HepG2 (cell line): ENCODE measurements around the gene SEPTIN5. TPM values are rescaled to one million over a fixed set of nuclear protein-coding genes. Genes with fewer than 3 reads are reported as not detected.

Source experiments
- ATAC-seq: fragments of 200-7000 bp; cut with Tn5 transposase; 3 replicates; pipeline ENCODE4 v1.9.1; 2020; ENCODE audit warnings: mild to moderate bottlenecking, moderate library complexity
- BruUV-seq: library from RNA; stranded (reverse); fragments of 400-500 nt; replicated peaks from 2 replicates; lab custom pipeline; 2021; lab: Mats Ljungman, UMichigan
- CTCF ChIA-PET: fragments of 300-600 bp; formaldehyde crosslinking; extraction: SDS; loops from one replicate; lab custom pipeline; 2021; ENCODE audit warnings: low total read pairs, inconsistent platforms, low intra/inter-chr PET ratio; lab: Yijun Ruan, JAX
- POLR2A ChIA-PET: fragments of 350-600 bp; sonication (Branson Sonifier 250); formaldehyde crosslinking; loops from one replicate; lab custom pipeline; 2020; ENCODE audit warnings: antibody characterized with exemption, inconsistent platforms; lab: Yijun Ruan, JAX
- DNase-seq: peaks from one replicate; pipeline ENCODE4 v3.0.0-alpha.2; 2015; ENCODE audit warnings: low spot score
- FAIRE-seq: peaks from 3 replicates; lab custom pipeline; 2011; peaks lifted over from hg19 to GRCh38; lab: Jason Lieb, UNC
- H2AFZ ChIP-seq: one replicate; pipeline ENCODE4 v1.6.1; 2011; ENCODE audit warnings: low read length, inconsistent platforms
- H3K27ac ChIP-seq: fragments of 300-600 bp; 3 replicates; pipeline ENCODE4 v1.8.0; 2011; ENCODE audit warnings: mixed run types, mild to moderate bottlenecking, mixed read lengths, low read length, inconsistent platforms; ENCODE audit not compliant: insufficient read depth; ENCODE audit errors: extremely low read length
- H3K27me3 ChIP-seq, 2 experiments: fragments of 200-600 bp in 1 of 2; 2 replicates in 1 of 2; 3 replicates in 1 of 2; pipeline versions ENCODE4 v1.6.0 to v1.8.0; 2011; ENCODE audit warnings: low read length in 2 of 2, mild to moderate bottlenecking in 2 of 2, moderate library complexity in 2 of 2, inconsistent platforms in 1 of 2; ENCODE audit not compliant: insufficient read depth in 2 of 2, control insufficient read depth in 1 of 2
- H3K36me3 ChIP-seq, 2 experiments: fragments of 200-600 bp in 1 of 2; replicated peaks in 1 of 2; 2 replicates in 1 of 2; 3 replicates in 1 of 2; pipeline versions ENCODE4 v1.5.1 to v1.8.0; 2011; ENCODE audit warnings: low read length in 2 of 2, inconsistent platforms in 1 of 2; ENCODE audit not compliant: insufficient read depth in 2 of 2, control insufficient read depth in 1 of 2
- H3K4me1 ChIP-seq: 2 replicates; pipeline ENCODE4 v1.5.1; 2012; ENCODE audit warnings: low read length, inconsistent platforms; ENCODE audit not compliant: insufficient read depth
- H3K4me2 ChIP-seq: 2 replicates; pipeline ENCODE4 v1.6.0; 2011; ENCODE audit warnings: low read depth, low read length, inconsistent platforms
- H3K4me3 ChIP-seq, 3 experiments: fragments of 200-600 bp in 1 of 3; sonication (generic), shearing (Covaris generic) in 1 of 3; replicated peaks in 1 of 3; 2 replicates each; pipeline ENCODE4 v1.5.1; 2011 to 2016; ENCODE audit warnings: low read length in 3 of 3, inconsistent platforms in 2 of 3, low read depth in 2 of 3, mild to moderate bottlenecking in 2 of 3, control low read depth in 1 of 3, mixed read lengths in 1 of 3; ENCODE audit not compliant: insufficient read depth in 1 of 3
- H3K79me2 ChIP-seq: one replicate; pipeline ENCODE4 v1.6.1; 2011; ENCODE audit warnings: low read length, inconsistent platforms; ENCODE audit not compliant: insufficient read depth
- H3K9ac ChIP-seq: 2 replicates; pipeline ENCODE4 v1.6.0; 2011; ENCODE audit warnings: mild to moderate bottlenecking, low read depth, low read length, inconsistent platforms; ENCODE audit not compliant: insufficient read depth
- H3K9me3 ChIP-seq: 2 replicates; pipeline ENCODE4 v1.5.1; 2012; ENCODE audit warnings: mild to moderate bottlenecking, low read length
- H4K20me1 ChIP-seq: 2 replicates; pipeline ENCODE4 v1.6.0; 2011; ENCODE audit warnings: inconsistent platforms, mild to moderate bottlenecking, low read length, moderate library complexity; ENCODE audit not compliant: insufficient read depth
- ARNT ChIP-seq: fragments of 450-650 bp; IDR thresholded peaks from 2 replicates; pipeline ENCODE4 v1.6.1; 2017
- DNMT3B ChIP-seq: conservative IDR thresholded peaks from 2 replicates; pipeline ENCODE4 v1.6.1; 2016; ENCODE audit warnings: missing biosample characterization, control low read depth
- JUND ChIP-seq: sonication (generic); formaldehyde crosslinking; IDR thresholded peaks from 2 replicates; pipeline ENCODE4 v1.8.0; 2022; ENCODE audit warnings: mild to moderate bottlenecking, missing genetic modification reagents
- KAT2B ChIP-seq: fragments of 150-350 bp; IDR thresholded peaks from 2 replicates; pipeline ENCODE4 v1.6.1; 2014; ENCODE audit warnings: low read depth, low read length, borderline replicate concordance
- MAZ ChIP-seq, 2 experiments: sonication (generic) in 1 of 2; formaldehyde crosslinking in 1 of 2; IDR thresholded peaks; 2 replicates each; pipeline versions ENCODE4 v1.5.0 to v1.6.1; 2012 to 2020; ENCODE audit warnings: low read depth in 2 of 2, mild to moderate bottlenecking in 2 of 2, borderline replicate concordance in 1 of 2, improper control_type of control experiment in 1 of 2, low read length in 1 of 2, missing genetic modification reagents in 1 of 2, moderate library complexity in 1 of 2
- PAWR ChIP-seq: sonication (generic); formaldehyde crosslinking; IDR thresholded peaks from 2 replicates; pipeline ENCODE4 v1.4.0; 2020; ENCODE audit warnings: missing genetic modification reagents, mild to moderate bottlenecking, borderline replicate concordance
- REL ChIP-seq: sonication (generic); formaldehyde crosslinking; conservative IDR thresholded peaks from 2 replicates; pipeline ENCODE4 v1.8.0; 2022; ENCODE audit warnings: mild to moderate bottlenecking, missing genetic modification reagents, moderate library complexity
- SOX5 ChIP-seq: IDR thresholded peaks from 2 replicates; pipeline ENCODE4 v1.6.1; 2016; ENCODE audit warnings: borderline replicate concordance
- U2AF2 ChIP-seq: fragments of 200-400 bp; formaldehyde crosslinking; IDR thresholded peaks from 2 replicates; pipeline ENCODE4 v1.6.1; 2017; ENCODE audit warnings: low read depth, mild to moderate bottlenecking, low read length
- ZNF747 ChIP-seq: sonication (generic); formaldehyde crosslinking; IDR thresholded peaks from 2 replicates; pipeline ENCODE4 v1.8.1; 2023; ENCODE audit warnings: missing genetic modification reagents, mild to moderate bottlenecking, borderline replicate concordance
- ZNF768 ChIP-seq: sonication (generic); formaldehyde crosslinking; IDR thresholded peaks from 2 replicates; pipeline ENCODE4 v1.4.0; 2020; ENCODE audit warnings: missing genetic modification reagents
- WGBS: methylation state at CpG from one replicate; pipeline ENCODE4 v1.1.6; 2017; ENCODE audit warnings: low lambda C conversion rate; 5-methylcytosine and 5-hydroxymethylcytosine counted together
- in situ Hi-C: cut with HindIII; loops from 2 replicates; pipeline ENCODE4 v1.10.0; 2017; ENCODE audit warnings: low pct_unique_long_range_greater_than_20kb; ENCODE audit not compliant: extremely low pct_ligation_motif_present
- intact Hi-C: fragments of 100-400 bp; cut with micrococcal nuclease; formaldehyde crosslinking; loops from one replicate; pipeline ENCODE4 v1.10.0; 2022; ENCODE audit not compliant: unreplicated experiment
- polyA plus RNA-seq, 8 experiments: library from polyadenylated mRNA; depleted of rRNA in 3 of 8; stranded (reverse) in 7 of 8; unstranded in 1 of 8; fragments of >200 nt; fragmentation: Illumina TruSeq in 4 of 8; extraction: Trizol in 4 of 8; gene quantifications; 2 replicates each; pipeline versions ENCODE4 v1.2.1 to v1.2.3, GENCODE V29; 2011 to 2016; ENCODE audit warnings: low read depth in 4 of 8, missing spikeins in 1 of 8, mixed read lengths in 1 of 8; ENCODE audit not compliant: insufficient read depth in 1 of 8
- total RNA-seq, 5 experiments: library from RNA; depleted of rRNA; stranded (reverse); fragments of >200 nt; fragmentation: Illumina TruSeq; extraction: Trizol; gene quantifications; 2 replicates each; pipeline ENCODE4 v1.2.3, GENCODE V29; 2016; ENCODE audit warnings: low read depth in 1 of 5
- TF ChIP-seq, protein P1 (sequence below): sonication (generic); formaldehyde crosslinking; IDR thresholded peaks from 2 replicates; pipeline ENCODE4 v1.4.0; 2020; ENCODE audit warnings: missing genetic modification reagents
- TF ChIP-seq, protein P2 (sequence below): sonication (generic); formaldehyde crosslinking; IDR thresholded peaks from 2 replicates; pipeline ENCODE4 v1.5.1; 2020; ENCODE audit warnings: missing genetic modification reagents, mild to moderate bottlenecking, borderline replicate concordance

Gene SEPTIN5
- total and polyA plus RNA-seq, 2 of the 13 experiments (the other 11 are each of a cell fraction or from before 2014, with no cell fraction given) = 0.33 TPM; not detected in 1

DNA sequence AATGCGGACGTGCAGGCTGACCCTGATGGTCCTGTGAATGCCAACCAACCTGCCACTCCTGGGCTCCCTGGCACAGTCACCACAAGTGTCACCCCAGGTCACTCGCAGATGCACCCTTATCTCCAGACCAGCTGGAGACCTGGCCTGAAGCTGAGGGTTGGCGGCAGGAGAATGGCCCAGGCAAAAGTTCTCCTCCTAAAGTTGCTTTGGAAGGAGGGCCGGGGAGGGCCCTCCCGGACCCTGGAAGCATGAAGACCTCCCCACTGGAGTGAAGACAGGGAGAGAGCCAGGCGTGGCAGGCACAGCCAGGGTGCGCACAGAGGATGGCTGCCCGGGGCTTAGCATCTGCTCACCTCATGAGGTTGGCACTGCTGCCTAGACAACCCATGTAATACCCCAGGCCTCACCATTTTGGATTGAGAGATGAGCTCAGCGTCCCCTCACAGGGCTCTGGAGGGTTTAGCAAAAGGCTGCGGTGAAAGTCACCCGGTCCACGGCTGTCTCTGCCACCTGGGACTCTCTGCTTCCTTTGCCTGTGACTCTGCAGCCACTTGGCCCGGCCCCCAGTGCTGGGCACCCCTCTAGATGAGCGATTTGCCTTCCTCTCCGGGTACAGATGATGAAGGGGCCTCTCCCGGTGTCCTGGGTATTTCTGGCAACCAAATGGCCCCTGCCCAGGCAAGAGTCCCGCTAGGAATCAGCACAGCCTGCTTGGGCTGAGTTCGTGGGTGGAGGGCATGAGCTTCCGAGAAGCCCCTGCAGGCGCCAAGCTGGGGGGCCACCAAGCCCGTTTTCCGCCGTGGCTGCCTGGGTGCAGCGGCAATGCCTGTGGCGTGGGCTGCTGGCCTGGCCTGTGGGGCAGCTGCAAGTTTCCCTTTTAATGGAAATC is 48.3 kb upstream of the SEPTIN5 start (continued):
- TF ChIP-seq, protein P1, sequence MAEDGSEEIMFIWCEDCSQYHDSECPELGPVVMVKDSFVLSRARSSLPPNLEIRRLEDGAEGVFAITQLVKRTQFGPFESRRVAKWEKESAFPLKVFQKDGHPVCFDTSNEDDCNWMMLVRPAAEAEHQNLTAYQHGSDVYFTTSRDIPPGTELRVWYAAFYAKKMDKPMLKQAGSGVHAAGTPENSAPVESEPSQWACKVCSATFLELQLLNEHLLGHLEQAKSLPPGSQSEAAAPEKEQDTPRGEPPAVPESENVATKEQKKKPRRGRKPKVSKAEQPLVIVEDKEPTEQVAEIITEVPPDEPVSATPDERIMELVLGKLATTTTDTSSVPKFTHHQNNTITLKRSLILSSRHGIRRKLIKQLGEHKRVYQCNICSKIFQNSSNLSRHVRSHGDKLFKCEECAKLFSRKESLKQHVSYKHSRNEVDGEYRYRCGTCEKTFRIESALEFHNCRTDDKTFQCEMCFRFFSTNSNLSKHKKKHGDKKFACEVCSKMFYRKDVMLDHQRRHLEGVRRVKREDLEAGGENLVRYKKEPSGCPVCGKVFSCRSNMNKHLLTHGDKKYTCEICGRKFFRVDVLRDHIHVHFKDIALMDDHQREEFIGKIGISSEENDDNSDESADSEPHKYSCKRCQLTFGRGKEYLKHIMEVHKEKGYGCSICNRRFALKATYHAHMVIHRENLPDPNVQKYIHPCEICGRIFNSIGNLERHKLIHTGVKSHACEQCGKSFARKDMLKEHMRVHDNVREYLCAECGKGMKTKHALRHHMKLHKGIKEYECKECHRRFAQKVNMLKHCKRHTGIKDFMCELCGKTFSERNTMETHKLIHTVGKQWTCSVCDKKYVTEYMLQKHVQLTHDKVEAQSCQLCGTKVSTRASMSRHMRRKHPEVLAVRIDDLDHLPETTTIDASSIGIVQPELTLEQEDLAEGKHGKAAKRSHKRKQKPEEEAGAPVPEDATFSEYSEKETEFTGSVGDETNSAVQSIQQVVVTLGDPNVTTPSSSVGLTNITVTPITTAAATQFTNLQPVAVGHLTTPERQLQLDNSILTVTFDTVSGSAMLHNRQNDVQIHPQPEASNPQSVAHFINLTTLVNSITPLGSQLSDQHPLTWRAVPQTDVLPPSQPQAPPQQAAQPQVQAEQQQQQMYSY (CRISPR knock-in tag) = no peak
- no peak for TF ChIP-seq SOX5 (CRISPR knock-in tag)
- TF ChIP-seq, all 625 proteins: peak for 0

DNA sequence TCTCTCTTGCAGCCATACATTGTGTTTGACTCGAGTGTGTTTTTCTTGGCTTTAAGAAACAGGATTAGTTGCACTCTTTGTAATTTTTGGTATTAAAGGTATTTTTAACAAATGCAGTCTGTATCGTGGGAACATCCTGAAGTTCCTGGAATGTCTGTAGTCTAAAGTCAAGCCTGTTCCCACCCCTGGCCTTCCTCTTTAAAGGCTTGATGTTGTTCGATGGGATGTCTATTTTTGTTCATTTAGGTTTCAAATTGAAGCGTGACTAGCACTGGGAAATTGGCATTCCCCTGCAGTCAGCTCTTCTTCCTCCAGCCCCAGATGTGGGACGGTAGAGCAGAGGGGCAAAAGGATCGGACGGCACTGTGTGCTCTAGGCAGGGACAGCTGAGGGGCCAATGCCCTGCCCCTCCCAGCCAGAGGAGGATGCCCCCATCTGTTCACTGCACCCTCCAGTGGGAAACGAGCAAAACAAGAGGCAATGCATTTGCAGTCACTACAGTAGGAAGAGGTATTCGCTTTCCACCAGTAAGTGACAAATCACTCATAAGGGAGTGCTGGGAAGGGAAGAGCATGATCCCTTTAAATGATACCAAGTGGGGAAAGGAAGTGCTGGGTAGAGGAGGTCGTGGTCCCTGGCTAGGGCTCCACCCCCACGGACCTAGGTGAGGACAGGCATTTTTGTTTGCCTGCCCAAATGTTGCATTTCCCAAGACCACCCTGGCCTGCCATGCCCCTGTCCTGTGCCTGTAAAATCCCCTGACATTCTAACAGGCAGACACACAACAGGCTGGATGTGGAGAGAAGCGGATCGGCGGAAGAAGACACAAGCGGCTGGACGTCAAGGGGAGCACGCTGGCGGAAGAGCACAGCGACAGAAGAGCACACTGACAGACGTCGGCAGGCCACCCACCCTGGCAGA is 47.4 kb upstream of the SEPTIN5 start:
- no peak overlapping the region for H3K4me3 ChIP-seq
- H3K9me3 ChIP-seq = no peaks in the 10 kb centered on the region
- H2AFZ ChIP-seq = no peak overlapping the region
- DNase-seq (no peak), FAIRE-seq (no peak), ATAC-seq (no peak)
- H3K27me3 ChIP-seq = peaks cover 4 to 63% of the 10 kb centered on the region in 2 experiments; a peak in 4 of 5 replicates
- no peaks in the 10 kb centered on the region; the same call in 1 of the 2 replicates for H4K20me1 ChIP-seq
- ChIA-PET POLR2A (no interaction called here), CTCF (no interaction called here)
- H3K4me1 ChIP-seq = no peaks in the 10 kb centered on the region
- no peak overlapping the region for H3K4me2 ChIP-seq
- intact Hi-C loops (no loop called here), in situ Hi-C loops (no loop called here)
- H3K27ac ChIP-seq = no peak overlapping the region
- H3K36me3 ChIP-seq = no peaks in the 10 kb centered on the region
- no peaks in the 10 kb centered on the region for H3K79me2 ChIP-seq
- 54% methylated on average over 18 of the region's 21 CpGs for WGBS
- no TSS peak for BruUV-seq
- no peak overlapping the region for H3K9ac ChIP-seq
- no peak for TF ChIP-seq MAZ (IDR thresholded peaks at IDR 0.05; ENCODE audit: borderline replicate concordance, low read depth, low read length)
- no peak for TF ChIP-seq MAZ (CRISPR knock-in tag; IDR thresholded peaks at IDR 0.05; ENCODE audit: low read depth)
- TF ChIP-seq, protein P2, sequence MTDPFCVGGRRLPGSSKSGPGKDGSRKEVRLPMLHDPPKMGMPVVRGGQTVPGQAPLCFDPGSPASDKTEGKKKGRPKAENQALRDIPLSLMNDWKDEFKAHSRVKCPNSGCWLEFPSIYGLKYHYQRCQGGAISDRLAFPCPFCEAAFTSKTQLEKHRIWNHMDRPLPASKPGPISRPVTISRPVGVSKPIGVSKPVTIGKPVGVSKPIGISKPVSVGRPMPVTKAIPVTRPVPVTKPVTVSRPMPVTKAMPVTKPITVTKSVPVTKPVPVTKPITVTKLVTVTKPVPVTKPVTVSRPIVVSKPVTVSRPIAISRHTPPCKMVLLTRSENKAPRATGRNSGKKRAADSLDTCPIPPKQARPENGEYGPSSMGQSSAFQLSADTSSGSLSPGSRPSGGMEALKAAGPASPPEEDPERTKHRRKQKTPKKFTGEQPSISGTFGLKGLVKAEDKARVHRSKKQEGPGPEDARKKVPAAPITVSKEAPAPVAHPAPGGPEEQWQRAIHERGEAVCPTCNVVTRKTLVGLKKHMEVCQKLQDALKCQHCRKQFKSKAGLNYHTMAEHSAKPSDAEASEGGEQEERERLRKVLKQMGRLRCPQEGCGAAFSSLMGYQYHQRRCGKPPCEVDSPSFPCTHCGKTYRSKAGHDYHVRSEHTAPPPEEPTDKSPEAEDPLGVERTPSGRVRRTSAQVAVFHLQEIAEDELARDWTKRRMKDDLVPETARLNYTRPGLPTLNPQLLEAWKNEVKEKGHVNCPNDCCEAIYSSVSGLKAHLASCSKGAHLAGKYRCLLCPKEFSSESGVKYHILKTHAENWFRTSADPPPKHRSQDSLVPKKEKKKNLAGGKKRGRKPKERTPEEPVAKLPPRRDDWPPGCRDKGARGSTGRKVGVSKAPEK (CRISPR knock-in tag) = no peak
- no peak for TF ChIP-seq DNMT3B
- no peak for TF ChIP-seq PAWR (CRISPR knock-in tag)
- TF ChIP-seq ZNF768 (CRISPR knock-in tag) = no peak
- TF ChIP-seq U2AF2 = no peak
- TF ChIP-seq REL = no peak
- TF ChIP-seq KAT2B = no peak
- TF ChIP-seq ARNT = no peak
- TF ChIP-seq JUND (CRISPR knock-in tag) = no peak
- TF ChIP-seq ZNF747 (CRISPR knock-in tag) = no peak
